Measurements from ENCODE around the gene ZMAT2.

ZMAT2 gene

DNA sequence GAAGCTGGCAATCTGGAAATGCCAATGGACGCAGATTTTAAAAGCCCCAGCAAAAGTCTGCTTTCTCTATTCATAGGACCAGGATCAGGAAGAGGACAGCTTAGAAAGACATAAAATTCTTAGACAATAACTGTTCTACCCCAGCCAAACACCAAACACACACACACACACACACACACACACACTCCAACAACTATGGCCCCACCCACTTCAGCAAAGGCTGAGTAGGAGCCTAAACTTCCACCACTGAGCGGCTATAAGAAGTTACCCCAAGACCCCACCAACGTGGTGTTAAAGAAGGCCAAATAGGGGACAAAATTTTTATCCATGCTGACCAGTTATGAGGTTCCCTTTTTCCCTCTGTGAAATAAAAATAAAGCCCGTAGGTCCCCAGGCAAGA is 32.9 kb downstream of the ZMAT2 start:
- FAIRE-seq: no peak
- no peak for DNase-seq (ENCODE audit: insufficient read length, low spot score)
- TF ChIP-seq POLR2AphosphoS5 (IDR thresholded peaks at IDR 0.05; ENCODE audit: low read depth, low read length): no peak
- no peak for TF ChIP-seq POU2F2 (IDR thresholded peaks at IDR 0.05; ENCODE audit: low read depth, low read length)
- no peak for TF ChIP-seq POLR2A (IDR thresholded peaks at IDR 0.05; ENCODE audit: low read depth, low read length)
- no peak for TF ChIP-seq PAX5 (IDR thresholded peaks at IDR 0.05; ENCODE audit: insufficient read depth, low read length, severe bottlenecking)
- no peak for TF ChIP-seq SPI1 (IDR thresholded peaks at IDR 0.05; ENCODE audit: low read depth, low read length)
- TF ChIP-seq TAF1 (IDR thresholded peaks at IDR 0.05; ENCODE audit: low read depth, low read length): no peak

DNA sequence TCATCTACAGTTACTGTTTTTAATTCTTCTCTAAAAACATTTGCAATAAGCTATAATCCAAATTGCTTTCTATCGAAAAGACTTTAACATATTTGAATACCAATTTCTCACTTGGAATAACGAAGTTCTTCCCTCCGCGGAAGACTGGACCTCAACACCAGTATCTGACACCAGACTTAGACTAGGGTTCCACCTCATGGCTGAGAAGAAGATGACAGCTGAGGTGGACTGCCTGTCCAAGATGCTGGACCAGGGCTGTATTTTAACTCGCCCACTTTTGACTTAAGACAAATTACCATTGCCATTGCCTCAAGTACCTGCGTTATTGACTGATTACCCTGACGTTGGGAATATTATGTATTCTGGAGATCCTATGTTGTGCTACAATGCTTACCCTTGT is 34.1 kb downstream of the ZMAT2 start:
- DNase-seq (ENCODE audit: insufficient read length, low spot score) (no peak), FAIRE-seq (no peak)
- TF ChIP-seq POU2F2 (IDR thresholded peaks at IDR 0.05; ENCODE audit: low read depth, low read length) (no peak), POLR2AphosphoS5 (IDR thresholded peaks at IDR 0.05; ENCODE audit: low read depth, low read length) (no peak), TAF1 (IDR thresholded peaks at IDR 0.05; ENCODE audit: low read depth, low read length) (no peak), POLR2A (IDR thresholded peaks at IDR 0.05; ENCODE audit: low read depth, low read length) (no peak), SPI1 (IDR thresholded peaks at IDR 0.05; ENCODE audit: low read depth, low read length) (no peak), PAX5 (IDR thresholded peaks at IDR 0.05; ENCODE audit: insufficient read depth, low read length, severe bottlenecking) (no peak)

- DNase-seq (ENCODE audit: insufficient read length, low spot score) (no peak), FAIRE-seq (no peak)
- TF ChIP-seq TAF1 (IDR thresholded peaks at IDR 0.05; ENCODE audit: low read depth, low read length) (no peak), POLR2A (IDR thresholded peaks at IDR 0.05; ENCODE audit: low read depth, low read length) (no peak), PAX5 (IDR thresholded peaks at IDR 0.05; ENCODE audit: insufficient read depth, low read length, severe bottlenecking) (no peak), POLR2AphosphoS5 (IDR thresholded peaks at IDR 0.05; ENCODE audit: low read depth, low read length) (no peak), SPI1 (IDR thresholded peaks at IDR 0.05; ENCODE audit: low read depth, low read length) (no peak), POU2F2 (IDR thresholded peaks at IDR 0.05; ENCODE audit: low read depth, low read length) (no peak)
Observed at GRCh38 chr5:140737486-140737885, 37.2 kb downstream of the ZMAT2 start.

GRCh38 chr5:140741967-140742366 is 41.7 kb downstream of the ZMAT2 start:
- TF ChIP-seq PAX5 (IDR thresholded peaks at IDR 0.05; ENCODE audit: insufficient read depth, low read length, severe bottlenecking) (no peak), POLR2A (IDR thresholded peaks at IDR 0.05; ENCODE audit: low read depth, low read length) (no peak), TAF1 (IDR thresholded peaks at IDR 0.05; ENCODE audit: low read depth, low read length) (no peak), SPI1 (IDR thresholded peaks at IDR 0.05; ENCODE audit: low read depth, low read length) (no peak), POLR2AphosphoS5 (IDR thresholded peaks at IDR 0.05; ENCODE audit: low read depth, low read length) (no peak), POU2F2 (IDR thresholded peaks at IDR 0.05; ENCODE audit: low read depth, low read length) (no peak)
- FAIRE-seq (no peak), DNase-seq (ENCODE audit: insufficient read length, low spot score) (no peak)

- FAIRE-seq: no peak
- TF ChIP-seq POLR2A (IDR thresholded peaks at IDR 0.05; ENCODE audit: low read depth, low read length): no peak
- no peak for TF ChIP-seq PAX5 (IDR thresholded peaks at IDR 0.05; ENCODE audit: insufficient read depth, low read length, severe bottlenecking)
- no peak for TF ChIP-seq TAF1 (IDR thresholded peaks at IDR 0.05; ENCODE audit: low read depth, low read length)
- no peak for TF ChIP-seq POLR2AphosphoS5 (IDR thresholded peaks at IDR 0.05; ENCODE audit: low read depth, low read length)
- TF ChIP-seq SPI1 (IDR thresholded peaks at IDR 0.05; ENCODE audit: low read depth, low read length): no peak
- no peak for TF ChIP-seq POU2F2 (IDR thresholded peaks at IDR 0.05; ENCODE audit: low read depth, low read length)
- no peak for DNase-seq (ENCODE audit: insufficient read length, low spot score)
Observed at GRCh38 chr5:140753561-140753960, 53.3 kb downstream of the ZMAT2 start.
